SK-N-SH (cell line): ENCODE results near the gene ALX3. TPM values are rescaled to one million over a fixed set of nuclear protein-coding genes. Genes with fewer than 3 reads are reported as not detected.
A peak's percentile ranks its signal among the peaks of the same experiment; 100 is the strongest.
"Not testable (repeated sequence)": the region's sequence is repeated elsewhere in the genome, so short reads cannot be mapped to it uniquely, and the experiment has no call there.

Experiments
- CTCF ChIA-PET: fragments of 300-600, 350-600 bp; formaldehyde crosslinking; extraction: SDS; loops from one replicate; lab custom pipeline; 2021; lab: Yijun Ruan, JAX
- POLR2A ChIA-PET: fragments of 350-600 bp; sonication (Branson Sonifier 250); formaldehyde crosslinking; extraction: SDS; loops from one replicate; lab custom pipeline; 2020; ENCODE audit warnings: antibody characterized with exemption, inconsistent platforms; lab: Yijun Ruan, JAX
- DNase-seq: peaks from one replicate; pipeline ENCODE4 v3.0.0; 2012
- H2AFZ ChIP-seq: fragments of 200-600 bp; sonication (generic); 2 replicates; pipeline ENCODE4 v1.8.1; 2016; ENCODE audit warnings: antibody characterized with exemption, mild to moderate bottlenecking, low read depth
- H3F3A ChIP-seq: fragments of 200-600 bp; sonication (generic); replicated peaks from 2 replicates; pipeline ENCODE3; 2016; ENCODE audit warnings: antibody characterized with exemption, mild to moderate bottlenecking; ENCODE audit not compliant: insufficient read depth
- H3K27ac ChIP-seq, 2 experiments: fragments of 200-500 bp in 1 of 2; fragments of 200-600 bp in 1 of 2; sonication (Bioruptor generic) in 1 of 2; sonication (generic), shearing (Covaris generic) in 1 of 2; 2 replicates each; pipeline versions ENCODE4 v1.5.1 to v1.6.1; 2014 to 2016; ENCODE audit warnings: low read depth in 2 of 2, inconsistent platforms in 1 of 2, low read length in 1 of 2, mild to moderate bottlenecking in 1 of 2, mixed read lengths in 1 of 2
- H3K27me3 ChIP-seq: fragments of 200-600 bp; sonication (generic), shearing (Covaris generic); 2 replicates; pipeline ENCODE4 v1.6.1; 2016; ENCODE audit warnings: mixed run types; ENCODE audit not compliant: insufficient read depth
- H3K36me3 ChIP-seq, 2 experiments: fragments of 200-500 bp in 1 of 2; fragments of 200-600 bp in 1 of 2; sonication (Bioruptor generic) in 1 of 2; sonication (generic) in 1 of 2; replicated peaks in 1 of 2; 2 replicates each; pipeline versions ENCODE3 to v1.5.1; 2014 to 2016; ENCODE audit warnings: low read length in 1 of 2, mild to moderate bottlenecking in 1 of 2; ENCODE audit not compliant: insufficient read depth in 2 of 2, control insufficient read depth in 1 of 2
- H3K4me1 ChIP-seq, 2 experiments: fragments of 200-500 bp in 1 of 2; fragments of 200-600 bp in 1 of 2; sonication (Bioruptor generic) in 1 of 2; sonication (generic), shearing (Covaris generic) in 1 of 2; 2 replicates each; pipeline versions ENCODE4 v1.5.1 to v1.6.1; 2014 to 2016; ENCODE audit warnings: low read depth in 1 of 2, low read length in 1 of 2, mixed run types in 1 of 2; ENCODE audit not compliant: insufficient read depth in 2 of 2, control insufficient read depth in 1 of 2
- H3K4me2 ChIP-seq: fragments of 200-600 bp; sonication (generic), shearing (Covaris generic); 2 replicates; pipeline ENCODE4 v1.6.1; 2017; ENCODE audit warnings: mixed run types
- H3K4me3 ChIP-seq, 2 experiments: fragments of 200-500 bp in 1 of 2; fragments of 200-600 bp in 1 of 2; sonication (Bioruptor generic) in 1 of 2; sonication (generic), shearing (Covaris generic) in 1 of 2; 2 replicates each; pipeline versions ENCODE4 v1.5.1 to v1.8.1; 2014 to 2016; ENCODE audit warnings: low read depth in 2 of 2, inconsistent platforms in 1 of 2, low read length in 1 of 2, mild to moderate bottlenecking in 1 of 2, mixed read lengths in 1 of 2, moderate library complexity in 1 of 2
- H3K79me2 ChIP-seq: fragments of 200-600 bp; sonication (generic); 2 replicates; pipeline ENCODE4 v1.8.1; 2017; ENCODE audit warnings: mild to moderate bottlenecking; ENCODE audit not compliant: insufficient read depth
- H3K9ac ChIP-seq: fragments of 200-600 bp; sonication (generic); 2 replicates; pipeline ENCODE4 v1.6.1; 2017; ENCODE audit warnings: mixed run types
- H3K9me2 ChIP-seq: fragments of 200-600 bp; sonication (generic); 2 replicates; pipeline ENCODE4 v1.6.1; 2017; ENCODE audit warnings: mixed run types
- H3K9me3 ChIP-seq: fragments of 200-600 bp; sonication (generic); 2 replicates; pipeline ENCODE4 v1.6.1; 2017; ENCODE audit warnings: mixed run types, mild to moderate bottlenecking, moderate library complexity
- H4K20me1 ChIP-seq: fragments of 200-600 bp; sonication (generic); 2 replicates; pipeline ENCODE4 v1.6.1; 2017; ENCODE audit warnings: mild to moderate bottlenecking, mixed run types; ENCODE audit not compliant: insufficient read depth
- CTCF ChIP-seq: fragments of 200-600 bp; sonication (generic); IDR thresholded peaks from 2 replicates; pipeline ENCODE4 v1.6.1; 2017; ENCODE audit warnings: antibody characterized with exemption, mild to moderate bottlenecking, moderate library complexity
- ELF1 ChIP-seq: IDR thresholded peaks from 2 replicates; pipeline ENCODE4 v1.4.0; 2012
- EZH2phosphoT487 ChIP-seq: fragments of 200-600 bp; sonication (generic); IDR thresholded peaks from 2 replicates; pipeline ENCODE4 v1.6.1; 2017; ENCODE audit warnings: low read depth, mixed run types, mild to moderate bottlenecking, antibody characterized with exemption, moderate library complexity, borderline replicate concordance
- FOSL2 ChIP-seq: IDR thresholded peaks from 2 replicates; pipeline ENCODE4 v1.4.0; 2012; ENCODE audit warnings: low read depth, mild to moderate bottlenecking, moderate library complexity, borderline replicate concordance
- GABPA ChIP-seq: IDR thresholded peaks from 2 replicates; pipeline ENCODE4 v1.4.0; 2012; ENCODE audit warnings: low read depth, mild to moderate bottlenecking
- GATA2 ChIP-seq: sonication (generic); formaldehyde crosslinking; IDR thresholded peaks from 2 replicates; pipeline ENCODE4 v1.5.0; 2020; ENCODE audit warnings: mild to moderate bottlenecking, missing genetic modification reagents
- IRF3 ChIP-seq: fragments of 150-350 bp; IDR thresholded peaks from 2 replicates; pipeline ENCODE4 v1.6.1; 2016; ENCODE audit warnings: mild to moderate bottlenecking, low read depth, low read length
- POLR2AphosphoS5 ChIP-seq: IDR thresholded peaks from 2 replicates; pipeline ENCODE4 v1.6.1; 2012; ENCODE audit warnings: low read depth, low read length
- RCOR1 ChIP-seq: fragments of 150-350 bp; IDR thresholded peaks from 2 replicates; pipeline ENCODE4 v1.6.1; 2017; ENCODE audit warnings: antibody characterized with exemption, low read length
- WGBS: methylation state at CpG from one replicate; pipeline ENCODE4 v1.1.6; 2017; ENCODE audit warnings: low lambda C conversion rate; 5-methylcytosine and 5-hydroxymethylcytosine counted together
- polyA plus RNA-seq, 3 experiments: library from polyadenylated mRNA; depleted of rRNA; stranded (reverse); fragments of >200 nt; gene quantifications; 2 replicates each; pipeline ENCODE4 v1.2.3, GENCODE V29; 2012
- TF ChIP-seq, protein P1 (sequence below): IDR thresholded peaks from 2 replicates; pipeline ENCODE4 v1.4.0; 2012; ENCODE audit warnings: low read depth

The ALX3 gene
- polyA plus RNA-seq, 1 of the 3 experiments (the other 2 are of a cell fraction): not detected

- Histone ChIP-seq H4K20me1 (peaks cover 15% of the 10 kb centered on the region; the same call in 1 of the 2 replicates), H3F3A (no peaks in the 10 kb centered on the region), H2AFZ (peak overlapping the region; percentile 85; the same call in 1 of the 2 replicates), H3K36me3 (peaks cover 9 to 10% of the 10 kb centered on the region in 2 experiments), H3K27me3 (no peaks in the 10 kb centered on the region), H3K9me2 (no peaks in the 10 kb centered on the region), H3K9me3 (no peaks in the 10 kb centered on the region), H3K4me1 (peaks cover 4 to 9% of the 10 kb centered on the region in 2 experiments; a peak in 3 of 4 replicates), H3K79me2 (peaks cover 33% of the 10 kb centered on the region), H3K4me3 (no peak overlapping the region), H3K27ac (no peak overlapping the region), H3K4me2 (no peak overlapping the region), H3K9ac (no peak overlapping the region)
- no peak for DNase-seq
- POLR2A ChIA-PET: no interaction called here
- no peak for TF ChIP-seq ELF1
- TF ChIP-seq, protein P1, sequence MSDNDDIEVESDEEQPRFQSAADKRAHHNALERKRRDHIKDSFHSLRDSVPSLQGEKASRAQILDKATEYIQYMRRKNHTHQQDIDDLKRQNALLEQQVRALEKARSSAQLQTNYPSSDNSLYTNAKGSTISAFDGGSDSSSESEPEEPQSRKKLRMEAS: no peak
- TF ChIP-seq GABPA: no peak
- no peak for TF ChIP-seq FOSL2
- TF ChIP-seq CTCF: no peak
- no peak for TF ChIP-seq EZH2phosphoT487
- TF ChIP-seq RCOR1: no peak
- TF ChIP-seq POLR2AphosphoS5: no peak
- WGBS: 72% methylated on average over 5 of the region's 5 CpGs
- CTCF ChIA-PET: interaction anchor here (1.7 to 42.0 kb wide), 2 partner anchors 20 to 67 kb away, joined by 8 to 1768 read pairs; partner anchors contain the start of gene UBL4B
These were observed 37.1 kb downstream of the ALX3 start for GRCh38 chr1:110033421-110033820.

DNA sequence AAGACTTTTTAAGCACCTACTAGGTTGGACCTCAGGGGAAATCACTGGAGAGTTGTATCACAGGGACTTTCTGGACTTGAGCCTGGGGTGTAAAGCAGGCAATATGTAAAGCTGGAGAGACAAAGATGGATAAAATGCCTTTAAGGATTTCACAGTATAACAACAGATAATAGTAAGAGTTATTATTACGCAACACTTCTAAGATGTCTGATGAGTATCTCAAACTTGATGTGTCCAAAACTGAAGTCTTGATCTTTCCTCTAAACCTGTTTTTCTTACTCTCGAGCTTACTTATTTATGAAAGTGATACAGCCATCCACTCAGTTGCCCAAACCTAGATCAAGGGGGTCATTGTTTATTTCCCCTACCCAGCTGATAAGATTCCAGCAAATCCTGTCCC, 38.1 kb downstream of the ALX3 start:
- H3K9me3 ChIP-seq: no peaks in the 10 kb centered on the region
- ChIA-PET CTCF (interaction anchor here (1.0 to 42.0 kb wide), 5 partner anchors 12 to 68 kb away, joined by 3 to 1768 read pairs (median 4); partner anchors contain the start of gene UBL4B), POLR2A (no interaction called here)
- H3F3A ChIP-seq: peaks cover 5% of the 10 kb centered on the region
- no peak overlapping the region for H3K9ac ChIP-seq
- no peak for TF ChIP-seq GATA2 (CRISPR knock-in tag)
- no peak for TF ChIP-seq ELF1
- TF ChIP-seq IRF3: no peak
- no peaks in the 10 kb centered on the region for H3K9me2 ChIP-seq
- no peak overlapping the region for H2AFZ ChIP-seq
- H3K4me3 ChIP-seq: no peak overlapping the region
- H3K36me3 ChIP-seq: peaks cover under 1 to 2% of the 10 kb centered on the region in 2 experiments
- H4K20me1 ChIP-seq: peaks cover 11% of the 10 kb centered on the region; the same call in 1 of the 2 replicates
- H3K27ac ChIP-seq: no peak overlapping the region
- no peaks in the 10 kb centered on the region for H3K27me3 ChIP-seq
- peaks cover 4 to 9% of the 10 kb centered on the region in 2 experiments; a peak in 3 of 4 replicates for H3K4me1 ChIP-seq
- H3K4me2 ChIP-seq: no peak overlapping the region
- no peak for DNase-seq
- peaks cover 28% of the 10 kb centered on the region for H3K79me2 ChIP-seq
- WGBS: 91% methylated on average over 2 of the region's 2 CpGs

DNA sequence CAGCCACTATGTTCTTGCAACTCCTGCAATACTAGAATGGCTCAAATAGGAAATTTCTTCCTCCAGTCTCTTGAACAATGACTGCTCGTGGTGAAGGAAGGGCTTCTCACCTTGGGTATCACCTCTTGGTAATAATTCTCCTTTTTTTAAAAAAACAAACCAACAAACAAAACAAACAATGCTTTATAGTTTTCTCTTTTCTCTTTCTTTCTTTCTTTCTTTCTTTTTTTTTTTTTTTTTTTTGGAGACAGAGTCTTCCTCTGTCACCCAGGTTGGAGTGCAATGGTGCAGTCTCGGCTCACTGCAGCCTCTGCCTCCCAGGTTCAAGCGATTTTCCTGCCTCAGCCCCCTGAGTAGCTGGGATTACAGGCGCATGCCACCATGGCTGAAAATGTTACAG, 39.8 kb downstream of the ALX3 start:
- H3K4me2 ChIP-seq: not testable (repeated sequence)
- ChIA-PET POLR2A (interaction anchor here (0.6 kb wide), 1 partner anchor 17 kb away, joined by 3 read pairs; no protein-coding TSS in a partner anchor), CTCF (interaction anchor here (0.7 to 42.0 kb wide), 16 partner anchors 14 to 430 kb away, joined by 3 to 1768 read pairs (median 10); partner anchors contain the start of gene UBL4B)

More for the DNA sequence above, 39.8 kb downstream of the ALX3 start:
- Histone ChIP-seq H2AFZ (0 out of 2 replicates have a peak overlapping the region, but pooled peaks have one; percentile 42), H3K79me2 (peaks cover 12% of the 10 kb centered on the region)
- not testable (repeated sequence) for H3K4me3 ChIP-seq, H3K4me1 ChIP-seq, H3K27me3 ChIP-seq, H3K9me2 ChIP-seq, DNase-seq, H3K27ac ChIP-seq, H3K36me3 ChIP-seq, H3K9me3 ChIP-seq, H3K9ac ChIP-seq, H3F3A ChIP-seq, H4K20me1 ChIP-seq
- WGBS: 80% methylated on average over 4 of the region's 4 CpGs
